RCC 7860 (cell line): ENCODE measurements around the gene GMDS.

Source experiments
- DNase-seq: peaks from one replicate; pipeline ENCODE4 v3.0.0-alpha.2; 2015; ENCODE audit warnings: low spot score
- FAIRE-seq: peaks from 2 replicates; lab custom pipeline; 2012; peaks lifted over from hg19 to GRCh38; lab: Jason Lieb, UNC

The GMDS gene

GRCh38 chr6:1821513-1822183, 423.8 kb downstream of the GMDS start:
- no peak for FAIRE-seq
- DNase-seq: no peak

- DNase-seq (no peak), FAIRE-seq (no peak)
Measured at GRCh38 chr6:1821164-1821512, 424.3 kb downstream of the GMDS start.

- FAIRE-seq (no peak), DNase-seq (no peak)
Measured at GRCh38 chr6:1820714-1821113, 424.7 kb downstream of the GMDS start.

- DNase-seq (no peak), FAIRE-seq (no peak)
Measured at GRCh38 chr6:1820165-1820564, 425.2 kb downstream of the GMDS start.

GRCh38 chr6:1819007-1819406, 426.4 kb downstream of the GMDS start:
- FAIRE-seq: no peak
- DNase-seq: no peak

GRCh38 chr6:1817033-1817761, 428.2 kb downstream of the GMDS start:
- FAIRE-seq (no peak), DNase-seq (no peak)

GRCh38 chr6:1815827-1816452, 429.5 kb downstream of the GMDS start:
- no peak for DNase-seq
- no peak for FAIRE-seq

GRCh38 chr6:1814279-1814678, 431.1 kb downstream of the GMDS start:
- FAIRE-seq: no peak
- no peak for DNase-seq

- no peak for FAIRE-seq
Measured at GRCh38 chr6:1812487-1812886, 432.9 kb downstream of the GMDS start.

GRCh38 chr6:1812034-1812433, 433.4 kb downstream of the GMDS start:
- no peak for FAIRE-seq
- DNase-seq: no peak

More at GRCh38 chr6:1812487-1812886, 432.9 kb downstream of the GMDS start:
- DNase-seq: no peak

GRCh38 chr6:1810880-1811279, 434.5 kb downstream of the GMDS start:
- FAIRE-seq (no peak), DNase-seq (no peak)

- DNase-seq (no peak), FAIRE-seq (no peak)
Measured at GRCh38 chr6:1809291-1809988, 436.0 kb downstream of the GMDS start.

GRCh38 chr6:1806935-1807334, 438.5 kb downstream of the GMDS start:
- no peak for FAIRE-seq

GRCh38 chr6:1802491-1803395, 442.7 kb downstream of the GMDS start:
- DNase-seq (no peak), FAIRE-seq (no peak)

More at GRCh38 chr6:1806935-1807334, 438.5 kb downstream of the GMDS start:
- no peak for DNase-seq

- FAIRE-seq (no peak), DNase-seq (no peak)
Measured at GRCh38 chr6:1801401-1801800, 444.0 kb downstream of the GMDS start.

GRCh38 chr6:1800845-1801244, 444.6 kb downstream of the GMDS start:
- FAIRE-seq (no peak), DNase-seq (no peak)

- FAIRE-seq (no peak), DNase-seq (no peak)
Measured at GRCh38 chr6:1798965-1799325, 446.5 kb downstream of the GMDS start.

GRCh38 chr6:1798303-1798964, 447.0 kb downstream of the GMDS start:
- DNase-seq: no peak
- FAIRE-seq: no peak

- DNase-seq (peak; percentile 10), FAIRE-seq (no peak)
Measured at GRCh38 chr6:1797801-1798200, 447.6 kb downstream of the GMDS start.
